ENCODE data around the gene DNAH3.
"Not testable (repeated sequence)": the region's sequence is repeated elsewhere in the genome, so short reads cannot be mapped to it uniquely, and the experiment has no call there.

Gene DNAH3

GRCh38 chr16:20989496-20990070 is 161.1 kb downstream of the DNAH3 start:
- not testable (repeated sequence) for DNase-seq

- DNase-seq = no peak
Observed at GRCh38 chr16:20987049-20987448, 163.6 kb downstream of the DNAH3 start.

DNA sequence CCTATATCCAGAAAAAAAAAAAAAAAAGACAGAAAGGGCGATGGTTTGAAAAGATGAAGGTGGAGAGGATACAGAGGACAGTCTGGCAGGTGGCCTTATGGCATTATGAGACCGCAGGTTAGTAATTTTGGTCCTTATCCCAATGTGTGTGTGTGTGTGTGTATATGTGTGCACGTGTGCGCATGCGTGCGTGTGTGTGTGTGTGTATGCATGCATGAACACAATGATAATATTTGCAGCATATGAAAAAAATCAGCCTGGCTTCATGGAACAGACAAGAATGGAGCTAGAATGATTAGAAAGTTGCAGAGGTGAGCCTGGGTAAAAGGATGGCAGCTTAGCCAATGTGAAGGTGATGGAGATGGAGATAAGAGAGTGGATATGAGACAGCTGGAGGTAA is 166.6 kb downstream of the DNAH3 start:
- no peak for DNase-seq

DNA sequence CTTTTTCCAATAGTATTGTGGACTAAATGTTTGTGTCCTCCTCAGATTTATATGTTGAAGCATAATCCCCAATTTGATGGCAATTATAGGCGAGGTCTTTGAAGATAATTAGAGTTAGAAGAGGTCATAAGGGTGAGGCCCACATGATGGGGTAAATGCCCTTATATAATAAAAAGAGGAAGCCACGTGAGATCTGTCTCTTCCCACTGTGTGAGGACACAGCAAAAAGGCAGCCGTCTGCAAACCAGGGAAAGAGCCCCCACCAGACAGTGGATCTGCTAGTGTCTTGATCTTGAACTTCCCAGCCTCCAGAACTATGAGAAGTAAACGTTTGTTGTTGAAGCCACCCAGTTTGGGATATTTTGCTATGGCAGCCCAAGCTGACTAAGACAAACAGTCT is 174.1 kb downstream of the DNAH3 start:
- no peak for DNase-seq

DNA sequence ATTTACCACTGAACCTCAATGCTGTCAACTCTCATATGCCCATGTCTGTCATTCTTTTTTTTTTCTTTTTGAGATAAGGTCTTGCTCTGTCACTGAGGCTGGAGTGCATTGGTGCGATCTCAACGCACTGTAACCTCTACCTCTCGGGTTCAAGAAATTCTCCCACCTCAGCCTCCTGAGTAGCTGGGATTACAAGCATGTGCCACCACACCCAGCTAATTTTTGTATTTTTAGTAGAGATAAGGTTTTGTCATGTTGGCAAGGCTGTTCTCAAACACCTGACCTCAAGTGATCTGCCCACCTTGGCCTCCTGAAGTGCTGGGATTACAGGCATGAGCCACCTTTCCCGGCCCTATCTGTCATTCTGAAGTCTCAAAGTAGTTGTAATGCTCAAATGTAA is 177.4 kb downstream of the DNAH3 start:
- DNase-seq = not testable (repeated sequence)

DNA sequence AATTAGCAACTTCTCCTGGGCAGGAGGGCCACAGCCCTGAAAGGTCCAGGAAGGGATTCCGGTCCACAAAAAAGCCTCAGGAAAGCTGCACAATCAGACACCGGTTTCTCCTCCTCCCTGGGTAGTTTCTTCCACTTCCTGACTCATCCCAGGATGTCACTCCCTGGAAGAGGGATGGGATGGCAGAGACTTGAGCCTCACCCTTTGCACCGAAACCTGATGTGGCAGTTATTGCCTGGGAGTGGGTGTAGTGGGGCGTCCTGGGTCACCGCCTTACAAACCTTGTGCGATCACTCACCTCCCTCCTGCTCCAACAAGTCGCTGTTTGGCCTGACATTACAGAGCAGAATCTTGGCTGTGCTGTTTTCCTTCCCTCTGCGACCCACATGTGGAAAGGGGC is 179.2 kb downstream of the DNAH3 start:
- no peak for DNase-seq

DNA sequence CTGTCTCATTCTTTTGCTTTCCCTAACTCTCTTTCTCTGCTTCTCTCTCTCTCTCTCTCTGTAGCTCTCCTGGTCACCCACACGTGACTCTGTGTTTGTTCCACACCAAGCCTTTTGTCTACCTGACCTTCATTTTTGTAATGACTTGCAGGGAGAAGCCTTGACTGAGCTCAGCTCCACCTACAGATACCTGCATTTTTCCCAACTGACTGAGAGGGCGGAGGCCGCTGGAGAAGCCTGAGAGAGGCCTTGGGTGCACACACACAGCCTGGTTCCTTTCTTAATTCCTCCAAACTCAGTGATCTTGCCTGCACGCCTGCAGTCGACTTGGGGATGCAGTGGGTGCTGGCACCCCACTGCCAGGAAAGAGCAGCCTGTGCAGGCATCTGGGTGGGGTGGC is 181.3 kb downstream of the DNAH3 start:
- DNase-seq = no peak

DNA sequence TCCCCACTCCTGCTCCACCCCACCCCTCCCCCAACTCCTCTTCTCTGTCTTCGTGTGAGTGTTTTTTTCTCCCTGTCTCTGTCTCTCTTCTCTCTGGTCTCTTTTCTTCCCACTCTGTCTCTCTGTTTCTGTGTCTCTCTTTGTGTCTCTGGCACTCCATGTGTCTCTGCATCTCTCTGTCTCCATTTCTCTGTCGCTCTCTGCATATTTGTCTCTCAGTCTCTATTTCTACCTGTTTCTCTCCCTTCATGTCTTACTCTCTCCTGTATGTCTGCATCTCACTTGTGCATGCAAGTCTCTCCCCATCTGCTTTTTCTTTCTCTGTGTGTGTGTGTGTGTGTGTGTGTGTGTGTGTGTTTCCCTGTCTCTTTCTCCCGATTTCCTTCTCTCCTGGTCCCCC is 181.9 kb downstream of the DNAH3 start:
- DNase-seq = no peak

GRCh38 chr16:20960899-20961298 is 189.7 kb downstream of the DNAH3 start:
- DNase-seq = no peak

DNA sequence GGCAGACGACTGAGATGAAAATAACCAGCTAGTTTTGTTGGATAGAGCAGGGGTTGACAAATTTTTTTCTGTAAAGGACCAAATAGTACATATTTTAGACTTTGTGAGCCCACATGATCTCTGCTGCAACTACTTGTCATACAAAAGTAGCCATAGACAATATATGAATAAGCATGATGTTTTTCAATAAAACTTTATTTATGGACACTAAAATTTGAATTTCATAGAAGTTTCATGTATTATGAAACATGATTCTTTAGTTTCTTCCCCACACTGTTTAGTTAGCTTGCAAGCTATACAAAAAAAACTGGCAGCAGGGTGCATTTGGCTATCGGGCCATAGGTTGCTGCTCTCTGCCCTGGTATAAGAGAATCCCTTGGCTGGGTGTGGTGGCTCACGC is 193.5 kb downstream of the DNAH3 start:
- no peak for DNase-seq

DNA sequence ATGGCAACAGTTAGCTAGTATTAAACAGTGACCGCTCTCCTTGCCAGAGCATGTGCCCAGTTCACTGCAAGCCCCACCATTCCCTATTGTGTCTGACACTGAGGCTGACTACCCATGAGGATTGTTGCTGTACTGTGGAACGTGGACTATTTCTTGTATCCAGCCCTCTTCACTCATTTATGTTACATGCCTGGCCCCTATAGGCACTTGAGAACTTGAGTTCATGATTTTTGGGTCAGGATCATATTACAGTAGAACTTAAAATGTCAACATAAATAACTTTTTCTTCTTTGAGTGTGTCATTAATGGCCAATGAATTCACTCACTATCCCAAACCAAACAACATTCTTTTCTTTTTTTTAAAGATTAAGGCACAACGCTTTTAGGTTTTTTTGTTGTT is 194.3 kb downstream of the DNAH3 start:
- DNase-seq = no peak

GRCh38 chr16:20954574-20954973 is 196.1 kb downstream of the DNAH3 start:
- no peak for DNase-seq

DNA sequence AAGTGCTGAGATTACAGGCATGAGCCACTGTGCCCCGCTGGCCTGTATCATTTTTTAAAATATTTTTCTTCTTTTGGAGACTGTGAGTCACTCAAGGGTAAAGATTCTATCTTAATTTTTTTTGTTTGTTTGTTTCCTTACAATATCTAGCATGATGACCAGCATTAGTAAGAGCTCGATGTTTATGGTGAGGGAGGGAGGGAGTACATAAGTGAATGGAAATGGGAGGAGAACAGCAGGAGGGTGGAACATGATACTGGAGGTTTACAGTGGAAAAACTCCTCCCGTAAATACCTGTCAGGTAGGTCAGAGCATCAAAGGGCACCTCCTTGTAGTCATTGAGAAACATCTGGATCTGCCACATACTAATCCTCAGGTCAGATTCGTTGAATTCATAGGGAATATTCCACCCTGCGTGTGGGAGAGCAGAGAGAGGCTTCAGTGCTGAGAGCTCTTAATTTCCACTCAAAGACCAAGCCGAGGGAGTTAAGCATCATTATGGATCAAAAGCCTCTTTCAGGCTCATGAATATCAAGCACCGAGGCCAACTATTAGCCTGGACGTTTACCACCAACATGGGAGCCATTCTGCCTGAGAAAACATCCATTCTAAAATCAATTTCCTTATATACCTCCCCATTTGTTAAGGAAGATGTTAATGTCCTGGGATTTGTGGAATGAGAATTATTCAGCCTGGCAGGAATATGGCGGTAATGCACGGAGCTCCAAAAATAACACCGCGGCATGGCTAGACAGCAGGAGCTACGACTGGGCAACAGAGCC is 198.3 kb downstream of the DNAH3 start:
- no peak for DNase-seq

- DNase-seq = no peak
Observed at GRCh38 chr16:20950294-20950693, 200.4 kb downstream of the DNAH3 start.

DNA sequence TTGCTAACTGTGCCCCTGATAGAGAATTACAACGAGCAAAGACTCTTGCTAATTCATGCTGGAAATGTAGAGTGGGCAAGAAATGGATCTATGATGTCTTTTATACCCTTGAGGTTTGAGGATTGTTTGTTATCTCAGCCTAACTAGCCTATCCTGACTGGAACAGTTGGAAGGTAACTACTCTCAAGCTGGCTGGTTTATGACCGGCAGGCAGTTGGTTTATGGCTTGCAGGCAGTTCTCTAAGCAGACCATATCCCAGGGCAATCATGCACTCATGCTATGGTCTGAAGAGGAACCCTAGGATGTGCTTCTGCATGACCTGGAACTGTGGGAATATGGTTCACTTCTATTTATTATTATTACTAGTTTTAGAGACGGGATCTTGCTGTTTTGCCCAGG is 201.0 kb downstream of the DNAH3 start:
- no peak for DNase-seq

- DNase-seq = no peak
Observed at GRCh38 chr16:20948444-20948843, 202.2 kb downstream of the DNAH3 start.

- no peak for DNase-seq
Observed at GRCh38 chr16:20946015-20946629, 204.5 kb downstream of the DNAH3 start.

- not testable (repeated sequence) for DNase-seq
Observed at GRCh38 chr16:20945575-20945875, 205.1 kb downstream of the DNAH3 start.

DNA sequence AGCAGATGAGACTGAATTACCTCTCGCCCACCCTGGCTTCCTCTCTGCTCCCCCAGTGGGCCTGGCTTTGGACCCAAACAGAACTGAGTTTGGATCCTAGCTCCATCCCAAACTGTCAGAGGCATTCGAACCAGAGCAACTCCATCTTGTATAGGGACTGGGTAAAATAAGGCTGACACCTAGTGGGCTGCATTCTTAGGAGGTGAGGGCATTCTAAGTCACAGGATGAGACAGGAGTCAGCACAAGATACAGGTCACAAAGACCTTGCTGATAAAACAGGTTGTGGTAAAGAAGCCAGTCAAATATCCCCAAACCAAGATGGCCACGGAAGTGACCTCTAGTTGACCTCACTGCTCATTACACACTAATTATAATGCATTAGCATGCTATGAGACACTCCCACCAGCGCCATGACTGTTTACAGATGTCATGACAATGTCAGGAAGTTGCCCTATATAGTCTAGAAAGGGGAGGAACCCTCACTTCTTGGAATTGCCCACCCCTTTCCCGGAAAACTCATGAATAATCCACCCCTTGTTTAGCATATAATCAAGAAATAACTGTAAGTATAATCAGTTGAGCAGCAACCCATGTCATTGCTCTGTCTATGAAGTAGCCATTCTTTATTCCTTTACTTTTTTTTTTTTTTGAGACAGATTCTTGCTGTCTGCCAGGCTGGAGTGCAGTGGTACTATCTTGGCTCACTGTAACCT is 205.6 kb downstream of the DNAH3 start:
- no peak for DNase-seq

- DNase-seq = no peak
Observed at GRCh38 chr16:20942256-20942655, 208.4 kb downstream of the DNAH3 start.

DNA sequence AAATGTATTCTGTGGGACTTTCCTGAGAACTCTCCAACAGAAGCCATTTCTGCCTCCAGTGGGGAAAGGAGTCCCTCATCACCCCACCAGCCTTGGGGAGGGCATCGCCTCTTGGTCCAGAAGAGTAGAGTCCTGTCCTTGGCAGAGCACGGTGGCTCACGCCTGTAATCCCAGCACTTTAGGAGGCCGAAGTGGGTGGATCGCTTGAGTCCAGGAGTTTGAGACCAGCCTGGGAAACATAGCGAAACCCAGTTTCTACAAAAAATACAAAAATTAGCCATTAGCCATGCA is 209.1 kb downstream of the DNAH3 start:
- DNase-seq = no peak

DNA sequence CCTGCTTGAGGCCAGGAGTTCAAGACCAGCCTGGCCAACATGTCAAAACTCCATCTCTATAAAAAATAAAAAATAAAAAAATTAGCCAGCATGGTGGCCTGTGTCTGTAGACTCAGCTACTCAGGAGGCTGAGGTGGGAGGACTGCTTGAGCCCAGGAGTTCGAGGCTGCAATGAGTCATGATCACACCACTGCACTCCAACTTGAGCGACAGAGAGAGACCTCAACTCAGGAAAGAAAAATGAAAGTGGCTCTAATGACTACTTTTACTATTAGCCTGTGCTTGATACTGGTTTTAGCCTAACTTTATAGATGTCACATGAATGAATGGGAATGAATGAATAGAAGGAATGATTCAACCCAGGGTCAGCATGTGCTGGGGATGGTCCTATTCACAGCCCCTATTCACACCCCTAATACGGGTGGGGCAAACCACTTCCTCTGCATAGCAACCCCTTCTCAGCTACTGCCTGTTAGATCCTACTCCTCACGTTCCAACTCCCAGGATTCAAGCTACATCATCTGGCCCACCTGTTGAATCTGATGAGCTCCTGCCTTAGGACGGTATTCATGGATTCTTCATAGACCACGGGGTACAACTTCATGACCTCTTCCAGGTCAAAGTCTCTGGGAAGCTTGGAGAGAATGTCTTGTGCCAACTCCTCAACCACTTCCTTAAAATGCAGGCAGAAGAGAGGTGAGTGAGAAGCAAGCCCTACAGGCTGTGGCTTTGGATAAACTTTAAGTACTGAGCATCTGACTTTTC is 209.6 kb downstream of the DNAH3 start:
- DNase-seq = no peak

- no peak for DNase-seq
Observed at GRCh38 chr16:20939611-20940010, 211.0 kb downstream of the DNAH3 start.
